HG02973 (cell line): ENCODE data around the gene SPRYD3.
"Not testable (repeated sequence)": the region's sequence is repeated elsewhere in the genome, so short reads cannot be mapped to it uniquely, and the experiment has no call there.

ENCODE experiments used
- ATAC-seq: cut with Tn5 transposase; IDR thresholded peaks from one replicate; pipeline ENCODE4 v1.9.1; 2021; ENCODE audit warnings: moderate library complexity; ENCODE audit not compliant: unreplicated experiment

The SPRYD3 gene

GRCh38 chr12:53079226-53080117 is at the start of gene SPRYD3:
Gene SPRYD3 (minus strand): TSS chr12:53079390. CDS start chr12:53079333, 57 bp downstream.
- ATAC-seq = peak; percentile 97

- no peak for ATAC-seq
Measured at GRCh38 chr12:53127169-53127568, 48.0 kb upstream of the SPRYD3 start.

- no peak for ATAC-seq
Measured at GRCh38 chr12:53124352-53124723, 45.1 kb upstream of the SPRYD3 start.

GRCh38 chr12:53123578-53124351 is 44.6 kb upstream of the SPRYD3 start:
- no peak for ATAC-seq

GRCh38 chr12:53122961-53123468 is 43.8 kb upstream of the SPRYD3 start:
- ATAC-seq = no peak

- ATAC-seq = no peak
Measured at GRCh38 chr12:53120685-53121525, 41.7 kb upstream of the SPRYD3 start.

- no peak for ATAC-seq
Measured at GRCh38 chr12:53118751-53119300, 39.6 kb upstream of the SPRYD3 start.

GRCh38 chr12:53115891-53116648 is 36.9 kb upstream of the SPRYD3 start:
- no peak for ATAC-seq

GRCh38 chr12:53115112-53115890 is 36.1 kb upstream of the SPRYD3 start:
- no peak for ATAC-seq

GRCh38 chr12:53113951-53114350 is 34.8 kb upstream of the SPRYD3 start:
- no peak for ATAC-seq

GRCh38 chr12:53113136-53113705 is 34.0 kb upstream of the SPRYD3 start:
- ATAC-seq = no peak

GRCh38 chr12:53112431-53112830 is 33.2 kb upstream of the SPRYD3 start:
- ATAC-seq = not testable (repeated sequence)

- ATAC-seq = no peak
Measured at GRCh38 chr12:53107122-53107521, 27.9 kb upstream of the SPRYD3 start.

- no peak for ATAC-seq
Measured at GRCh38 chr12:53105712-53106439, 26.7 kb upstream of the SPRYD3 start.

GRCh38 chr12:53105256-53105655 is 26.1 kb upstream of the SPRYD3 start:
- ATAC-seq = no peak

- no peak for ATAC-seq
Measured at GRCh38 chr12:53103860-53104305, 24.7 kb upstream of the SPRYD3 start.

- ATAC-seq = no peak
Measured at GRCh38 chr12:53102883-53103807, 24.0 kb upstream of the SPRYD3 start, which contains the start of gene SOAT2. Gene SOAT2 (plus strand): TSS chr12:53103486. CDS start chr12:53103578, 92 bp downstream.
